HG02852 (cell line): ENCODE results near the gene BMP8A.
"Not testable (repeated sequence)": the region's sequence is repeated elsewhere in the genome, so short reads cannot be mapped to it uniquely, and the experiment has no call there.

Experiments
- ATAC-seq: cut with Tn5 transposase; IDR thresholded peaks from one replicate; pipeline ENCODE4 v1.9.1; 2021; ENCODE audit warnings: mild to moderate bottlenecking, moderate library complexity; ENCODE audit not compliant: unreplicated experiment

The BMP8A gene

GRCh38 chr1:39481289-39481688 lies 10.1 kb upstream of the BMP8A start:
- ATAC-seq, result no peak

- no peak for ATAC-seq
These were observed 8.2 kb upstream of the BMP8A start for GRCh38 chr1:39483276-39483675.

- ATAC-seq, result no peak
These were observed 6.9 kb upstream of the BMP8A start for GRCh38 chr1:39484564-39484963.

DNA sequence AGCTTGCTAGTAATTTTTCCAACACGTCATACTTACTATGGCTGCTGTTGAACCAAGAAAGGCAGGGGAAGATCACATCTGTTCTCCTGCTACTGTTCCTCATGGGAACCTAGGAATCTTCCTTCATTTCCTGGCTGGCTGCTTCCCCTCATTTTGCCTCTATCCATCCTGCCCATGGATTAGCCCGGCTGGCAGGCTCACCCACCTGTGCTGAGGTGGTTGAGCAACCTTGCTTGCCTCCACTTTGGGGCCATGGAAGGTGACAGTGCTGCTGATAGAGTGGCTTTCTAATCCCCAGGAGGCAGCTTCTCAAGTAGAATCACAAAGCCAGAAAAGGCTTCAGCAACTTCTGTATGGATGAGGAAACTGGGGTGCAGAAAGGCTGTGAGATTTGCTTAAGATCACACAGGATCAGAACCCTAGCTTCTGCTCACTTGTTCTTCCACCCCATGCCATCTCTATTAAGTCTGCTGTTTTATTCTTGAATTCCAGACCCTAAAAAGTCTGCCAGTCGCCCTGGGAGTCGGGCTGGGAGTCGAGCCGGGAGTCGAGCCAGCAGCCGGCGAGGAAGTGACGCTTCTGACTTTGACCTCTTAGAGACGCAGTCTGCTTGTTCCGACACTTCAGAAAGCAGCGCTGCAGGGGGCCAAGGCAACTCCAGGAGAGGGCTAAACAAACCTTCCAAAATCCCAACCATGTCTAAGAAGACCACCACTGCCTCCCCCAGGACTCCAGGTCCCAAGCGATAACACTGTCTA lies 6.2 kb upstream of the BMP8A start:
- ATAC-seq, result no peak

- no peak for ATAC-seq
These were observed 3.4 kb upstream of the BMP8A start for GRCh38 chr1:39488012-39488545.

- ATAC-seq, result no peak
These were observed 2.5 kb upstream of the BMP8A start for GRCh38 chr1:39488793-39489566.

GRCh38 chr1:39489567-39490239 lies 1.7 kb upstream of the BMP8A start:
- no peak for ATAC-seq

- peak; percentile 20 for ATAC-seq
These were observed 765 bp upstream of the BMP8A start for GRCh38 chr1:39490596-39491145.

GRCh38 chr1:39492118-39493042 lies 944 bp downstream of the BMP8A start:
- ATAC-seq, result not testable (repeated sequence)

DNA sequence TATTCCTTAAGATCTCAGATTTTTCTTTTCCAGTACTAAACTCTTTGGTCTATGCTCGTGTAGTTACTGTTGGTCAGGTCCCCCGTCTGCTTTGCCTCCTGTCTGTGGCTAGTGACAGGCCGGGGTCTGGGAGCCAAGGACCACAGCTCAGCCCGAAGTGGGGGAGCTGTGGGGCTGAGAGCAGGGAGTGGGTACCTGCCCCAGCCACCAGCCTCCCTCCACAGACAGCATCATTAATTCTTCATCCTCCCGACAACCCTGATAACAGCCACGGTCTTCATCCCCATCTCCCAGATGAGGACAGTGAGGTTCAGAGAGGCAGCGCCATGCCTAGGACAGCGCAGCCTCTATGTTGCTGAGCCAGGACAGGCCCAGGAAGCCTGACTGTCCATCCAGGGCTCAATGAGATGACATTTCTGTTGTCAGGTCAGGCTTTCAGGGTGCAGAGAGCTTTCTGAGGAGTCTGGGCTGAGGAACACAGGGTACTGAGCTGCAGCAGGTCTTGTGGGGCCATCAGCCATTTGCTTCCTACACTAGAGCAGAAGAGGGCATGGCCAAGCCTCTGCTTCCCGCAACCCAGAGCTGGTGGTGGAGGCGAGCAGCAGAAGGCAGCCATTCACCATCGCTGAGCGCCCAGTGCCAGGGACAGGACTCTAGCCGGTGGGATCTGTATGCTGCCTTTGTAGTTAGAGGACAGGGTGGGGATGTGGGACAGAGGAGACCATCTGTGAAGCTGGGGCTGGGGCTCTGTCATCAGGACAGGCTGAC lies 1.8 kb downstream of the BMP8A start:
- not testable (repeated sequence) for ATAC-seq

- no peak for ATAC-seq
These were observed 3.4 kb downstream of the BMP8A start for GRCh38 chr1:39494671-39495410.

- not testable (repeated sequence) for ATAC-seq
These were observed 5.1 kb downstream of the BMP8A start for GRCh38 chr1:39496520-39496919.

GRCh38 chr1:39497585-39497984 lies 6.1 kb downstream of the BMP8A start:
- no peak for ATAC-seq

DNA sequence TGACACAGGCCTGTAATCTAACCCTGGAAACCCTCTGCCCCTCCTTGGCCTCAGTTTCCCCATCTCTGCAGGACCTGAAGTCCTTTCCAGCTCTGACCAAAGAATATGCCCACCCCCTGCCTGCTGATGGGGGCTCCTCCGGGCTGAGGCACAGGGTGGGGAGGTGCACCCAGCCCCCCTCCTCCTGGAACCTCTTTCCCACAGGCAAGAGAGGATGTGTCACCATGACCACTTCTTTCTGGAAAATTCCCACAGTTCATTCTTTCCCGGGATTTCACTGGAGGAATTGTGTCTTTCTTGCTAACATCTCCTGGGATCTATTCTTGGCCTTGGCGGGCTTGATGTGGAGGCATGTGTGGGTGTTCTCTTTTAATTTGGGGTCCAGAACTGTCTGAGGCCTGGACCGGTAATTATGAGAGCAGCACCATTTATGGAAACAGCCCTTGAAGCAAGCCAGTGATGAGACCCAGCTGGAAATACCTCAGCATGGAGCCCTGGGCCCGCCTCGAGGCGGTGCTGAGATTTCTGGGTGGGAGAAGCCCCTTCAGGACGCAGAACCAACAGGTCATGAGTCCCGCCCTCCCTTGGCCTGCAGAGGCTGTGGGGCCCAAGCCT lies 6.8 kb downstream of the BMP8A start:
- ATAC-seq, result not testable (repeated sequence)

- not testable (repeated sequence) for ATAC-seq
These were observed 7.4 kb downstream of the BMP8A start for GRCh38 chr1:39498821-39499220.

- no peak for ATAC-seq
These were observed 8.2 kb downstream of the BMP8A start for GRCh38 chr1:39499668-39500067.

DNA sequence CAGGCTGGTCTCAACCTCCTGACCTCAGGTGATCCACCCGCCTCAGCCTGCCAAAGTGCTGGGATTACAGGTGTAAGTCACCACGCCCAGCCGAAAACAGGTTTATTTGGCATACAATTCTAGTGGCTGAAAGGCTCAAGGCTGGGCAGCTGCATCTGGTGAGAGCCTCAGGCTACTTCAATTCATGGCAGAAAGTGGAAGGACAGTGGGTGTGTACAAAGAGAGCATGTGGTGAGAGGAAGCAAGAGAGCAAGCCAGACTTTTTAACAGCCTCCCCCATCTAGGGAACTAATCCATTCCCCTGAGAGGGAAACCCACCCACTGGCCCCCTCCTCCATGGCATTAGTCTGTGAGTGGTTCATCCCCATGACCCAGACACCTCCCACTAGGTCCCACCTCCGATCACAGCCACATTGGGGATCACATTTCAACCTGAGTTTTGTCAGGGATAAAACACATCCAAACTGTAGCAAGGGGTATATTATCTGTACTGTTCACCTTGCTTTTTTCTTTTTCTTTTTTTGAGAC lies 9.5 kb downstream of the BMP8A start:
- no peak for ATAC-seq

- ATAC-seq, result no peak
These were observed 10.2 kb downstream of the BMP8A start for GRCh38 chr1:39501666-39502065.
